Measurements from ENCODE around the gene DGKZ. TPM values are rescaled to one million over a fixed set of nuclear protein-coding genes. Genes with fewer than 3 reads are reported as not detected.

The DGKZ gene
- total and polyA plus RNA-seq, 2 experiments from 2014 or later: 45.1 to 170 TPM

DNA sequence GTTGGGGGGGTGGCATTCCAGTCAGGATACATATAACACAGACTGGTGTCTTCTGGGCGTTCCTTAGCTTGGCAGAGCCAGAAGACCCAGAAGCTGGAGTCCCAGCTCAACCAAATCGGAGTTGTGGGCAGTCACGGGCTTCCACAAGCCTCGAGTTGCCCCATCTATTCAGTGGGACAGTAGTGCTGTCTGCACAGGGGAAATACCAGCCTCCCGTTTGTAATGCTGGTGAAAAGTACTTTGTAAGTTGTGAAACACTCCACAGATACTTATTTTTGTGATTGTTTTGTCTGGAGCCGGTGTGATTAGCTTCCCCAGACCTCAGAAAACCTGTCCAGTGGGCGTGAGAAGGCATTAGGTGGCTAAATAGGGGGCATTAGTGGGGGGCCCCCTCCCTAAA lies 13.6 kb downstream of the DGKZ start:
- Histone ChIP-seq H3K4me1 (ENCODE audit: insufficient read depth) (peaks cover 22% of the 10 kb centered on the region), H3K27me3 (ENCODE audit: insufficient read depth) (no peaks in the 10 kb centered on the region), H4K20me1 (replicated peaks; ENCODE audit: insufficient read depth) (peaks cover 23% of the 10 kb centered on the region), H3K79me2 (replicated peaks; ENCODE audit: insufficient read depth) (peaks cover 67% of the 10 kb centered on the region), H3K9me2 (ENCODE audit: insufficient read depth) (no peaks in the 10 kb centered on the region), H2AFZ (no peak overlapping the region), H3K27ac (ENCODE audit: low read depth) (0 out of 2 replicates have a peak overlapping the region, but pooled peaks have one; percentile 32), H3K4me2 (no peak overlapping the region), H3F3A (replicated peaks; ENCODE audit: low read depth) (0 out of 2 replicates have a peak, but pooled peaks cover 2% of the 10 kb centered on the region), H3K4me3 (no peak overlapping the region), H3K36me3 (ENCODE audit: insufficient read depth) (no peaks in the 10 kb centered on the region; the same call in 1 of the 2 replicates)
- no peak for TF ChIP-seq EZH2phosphoT487 (IDR thresholded peaks at IDR 0.05; ENCODE audit: unreplicated experiment)
- Mint-ChIP-seq H3K4me1 (peaks cover 54% of the 10 kb centered on the region), H3K4me3 (no peak overlapping the region; the same call in 2 of the 3 replicates), H3K27me3 (ENCODE audit: insufficient read depth, low read depth, poor library complexity) (peaks cover 10% of the 10 kb centered on the region), H3K27ac (peak overlapping the region; percentile 72; the same call in 1 of the 2 replicates), H3K36me3 (ENCODE audit: low read depth) (peaks cover 3% of the 10 kb centered on the region), H3K9me3 (no peaks in the 10 kb centered on the region)
- DNase-seq (ENCODE audit: low spot score) (no peak), ATAC-seq (no peak)

DNA sequence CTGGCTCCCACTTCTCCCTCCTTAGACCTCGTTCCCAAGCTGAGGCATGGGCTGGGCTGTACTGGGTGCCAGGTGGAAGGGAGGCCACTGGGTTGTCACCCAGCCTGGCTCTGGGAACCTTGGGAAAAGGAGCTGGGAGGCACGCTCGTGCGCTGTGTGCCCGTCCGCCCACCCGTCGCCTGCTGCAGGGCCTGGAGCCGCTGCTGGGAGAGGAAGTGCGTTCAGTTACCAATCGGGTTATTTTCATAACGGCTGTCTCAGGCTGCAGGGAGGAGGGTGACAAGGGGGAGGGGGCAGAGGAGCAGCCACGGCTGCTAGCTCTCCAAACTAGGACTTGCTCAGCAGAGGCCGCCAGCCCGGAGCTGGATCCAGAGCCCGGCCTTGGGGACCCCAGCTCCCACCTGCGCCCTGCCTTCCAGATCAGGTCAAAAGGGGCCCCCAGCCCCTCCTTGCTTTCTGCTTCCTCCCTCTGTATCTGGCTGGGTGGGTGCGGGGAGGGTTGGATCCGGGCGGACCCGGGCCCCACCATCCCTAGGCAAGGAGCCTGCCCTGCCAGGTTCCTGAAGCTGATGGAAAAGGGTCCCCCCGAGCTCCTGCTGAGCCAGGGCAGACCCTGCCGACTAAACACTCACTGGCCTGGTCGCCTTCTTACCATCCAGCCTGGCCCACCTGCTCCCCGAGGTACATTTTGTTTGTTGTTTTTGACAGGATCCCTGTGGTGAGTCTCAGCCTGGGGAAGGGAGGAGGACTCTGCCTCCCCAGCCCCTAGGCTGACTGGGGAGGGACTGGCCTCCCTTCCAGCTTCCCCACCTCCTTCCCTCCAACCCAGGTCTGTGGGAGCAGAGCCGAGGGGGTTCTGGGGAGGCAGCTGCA lies 14.3 kb downstream of the DGKZ start:
- Mint-ChIP-seq H3K4me3 (no peak overlapping the region), H3K27me3 (ENCODE audit: insufficient read depth, low read depth, poor library complexity) (peaks cover 7% of the 10 kb centered on the region), H3K36me3 (ENCODE audit: low read depth) (peaks cover 3% of the 10 kb centered on the region; the same call in 2 of the 3 replicates), H3K9me3 (no peaks in the 10 kb centered on the region), H3K27ac (0 out of 2 replicates have a peak overlapping the region, but pooled peaks have one; percentile 72), H3K4me1 (peaks cover 49% of the 10 kb centered on the region)
- no peak overlapping the region for H2AFZ ChIP-seq
- H3K9me2 ChIP-seq (ENCODE audit: insufficient read depth): no peaks in the 10 kb centered on the region
- 0 out of 2 replicates have a peak overlapping the region, but pooled peaks have one; percentile 32 for H3K27ac ChIP-seq (ENCODE audit: low read depth)
- H3K36me3 ChIP-seq (ENCODE audit: insufficient read depth): no peaks in the 10 kb centered on the region
- peaks cover 22% of the 10 kb centered on the region for H3K4me1 ChIP-seq (ENCODE audit: insufficient read depth)
- no peak overlapping the region for H3K4me3 ChIP-seq
- peaks cover 60% of the 10 kb centered on the region for H3K79me2 ChIP-seq (replicated peaks; ENCODE audit: insufficient read depth)
- no peak overlapping the region for H3K4me2 ChIP-seq
- 0 out of 2 replicates have a peak, but pooled peaks cover 2% of the 10 kb centered on the region for H3F3A ChIP-seq (replicated peaks; ENCODE audit: low read depth)
- H3K27me3 ChIP-seq (ENCODE audit: insufficient read depth): no peaks in the 10 kb centered on the region
- peaks cover 23% of the 10 kb centered on the region for H4K20me1 ChIP-seq (replicated peaks; ENCODE audit: insufficient read depth)
- ATAC-seq: peak; percentile 17
- no peak for DNase-seq (ENCODE audit: low spot score)
- TF ChIP-seq ZNF462 (CRISPR knock-in tag; IDR thresholded peaks at IDR 0.05) (no peak), STAT1 (IDR thresholded peaks at IDR 0.05; ENCODE audit: unreplicated experiment) (no peak), REST (IDR thresholded peaks at IDR 0.05; ENCODE audit: unreplicated experiment) (no peak), CTCF (conservative IDR thresholded peaks at IDR 0.05; ENCODE audit: low read depth in 2 of 2) (no peak), EZH2phosphoT487 (IDR thresholded peaks at IDR 0.05; ENCODE audit: unreplicated experiment) (no peak), CREB1 (CRISPR knock-in tag; IDR thresholded peaks at IDR 0.05; ENCODE audit: low read depth) (no peak), NANOG (IDR thresholded peaks at IDR 0.05; ENCODE audit: borderline replicate concordance) (no peak), POLR2AphosphoS5 (IDR thresholded peaks at IDR 0.05; ENCODE audit: low read depth) (no peak)

Data from GM23338 (cell line).